GM18868 (cell line): Measurements from ENCODE around the gene PITHD1.
"Not testable (repeated sequence)": the region's sequence is repeated elsewhere in the genome, so short reads cannot be mapped to it uniquely, and the experiment has no call there.

Experiments used
- ATAC-seq: cut with Tn5 transposase; IDR thresholded peaks from one replicate; pipeline ENCODE4 v1.9.1; 2021; ENCODE audit warnings: mild to moderate bottlenecking, moderate library complexity; ENCODE audit not compliant: unreplicated experiment

PITHD1 gene

GRCh38 chr1:23797478-23798448 lies 19.5 kb downstream of the PITHD1 start:
- no peak for ATAC-seq

DNA sequence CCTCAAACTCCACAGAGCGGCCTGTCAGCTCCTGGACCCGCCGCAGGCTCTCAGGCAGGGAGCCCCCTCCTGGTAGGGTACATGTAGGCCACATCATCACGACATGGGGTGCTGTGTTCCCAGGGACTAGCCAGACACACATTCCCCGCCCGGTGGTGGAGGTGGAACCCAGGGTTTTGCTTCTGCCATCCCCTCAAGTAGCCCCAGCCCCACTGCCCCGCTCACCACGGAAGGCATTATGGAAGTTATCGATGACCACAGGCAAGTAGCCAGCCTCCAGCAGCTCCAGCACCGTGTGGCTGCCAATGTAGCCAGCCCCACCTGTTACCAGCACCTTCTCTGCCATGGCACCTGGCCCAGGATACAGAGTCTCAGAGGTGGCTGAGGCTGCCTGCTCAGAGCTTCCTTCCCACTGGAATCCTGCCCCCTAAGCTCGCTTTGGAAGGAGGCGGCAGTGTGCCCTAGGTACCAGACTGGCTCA lies 20.5 kb downstream of the PITHD1 start:
- ATAC-seq, result no peak

GRCh38 chr1:23799255-23799569 lies 21.0 kb downstream of the PITHD1 start:
- ATAC-seq, result no peak

GRCh38 chr1:23799570-23800399 lies 21.6 kb downstream of the PITHD1 start:
- no peak for ATAC-seq

GRCh38 chr1:23800400-23801337 lies 22.5 kb downstream of the PITHD1 start, which contains the start of gene GALE:
Gene GALE (minus strand): TSS chr1:23800754. CDS start chr1:23799007, 1,747 bp downstream.
- ATAC-seq, result peak; percentile 79

DNA sequence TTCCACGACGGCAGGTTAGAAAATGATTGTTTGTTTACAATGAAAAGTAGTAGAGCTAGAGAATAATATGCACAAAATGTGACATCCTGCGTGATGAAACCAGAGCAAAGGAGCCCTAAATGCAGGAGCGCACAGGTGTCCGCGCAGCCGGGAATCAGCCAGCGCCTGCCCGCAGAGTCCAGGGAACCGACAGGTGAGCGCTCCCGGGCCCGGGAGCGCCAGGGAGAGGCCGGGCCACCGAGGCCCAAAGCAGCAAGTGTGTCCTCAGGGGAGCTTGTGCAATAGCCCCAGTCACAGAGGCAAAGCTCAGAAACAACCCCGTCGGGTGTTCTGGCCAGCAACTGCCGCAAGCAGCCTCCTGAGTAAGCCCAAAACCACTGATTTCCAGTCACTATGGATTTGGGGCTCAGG lies 23.1 kb downstream of the PITHD1 start:
- no peak for ATAC-seq

GRCh38 chr1:23801876-23802275 lies 23.7 kb downstream of the PITHD1 start:
- ATAC-seq, result no peak

- ATAC-seq, result not testable (repeated sequence)
Observed at GRCh38 chr1:23802809-23803342, 24.7 kb downstream of the PITHD1 start.

DNA sequence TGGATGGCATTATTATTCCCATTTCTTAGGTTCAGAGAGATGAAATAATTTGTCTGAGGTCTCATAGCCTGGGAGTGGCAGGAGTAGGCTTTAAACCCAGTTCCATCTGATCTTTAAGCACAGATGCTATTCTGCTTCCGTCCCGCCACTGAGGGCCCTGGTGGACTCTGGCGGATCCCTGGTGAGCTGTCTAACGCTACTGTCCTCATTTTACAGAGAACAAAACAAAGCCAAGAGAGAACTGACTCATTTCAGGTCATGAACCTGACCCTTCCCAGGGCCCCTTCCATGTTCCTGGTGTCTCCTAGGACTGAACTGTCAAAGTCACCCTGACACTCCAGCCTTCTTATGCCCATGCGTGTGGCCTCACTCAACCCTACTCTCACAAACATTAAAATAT lies 25.5 kb downstream of the PITHD1 start:
- ATAC-seq, result no peak

DNA sequence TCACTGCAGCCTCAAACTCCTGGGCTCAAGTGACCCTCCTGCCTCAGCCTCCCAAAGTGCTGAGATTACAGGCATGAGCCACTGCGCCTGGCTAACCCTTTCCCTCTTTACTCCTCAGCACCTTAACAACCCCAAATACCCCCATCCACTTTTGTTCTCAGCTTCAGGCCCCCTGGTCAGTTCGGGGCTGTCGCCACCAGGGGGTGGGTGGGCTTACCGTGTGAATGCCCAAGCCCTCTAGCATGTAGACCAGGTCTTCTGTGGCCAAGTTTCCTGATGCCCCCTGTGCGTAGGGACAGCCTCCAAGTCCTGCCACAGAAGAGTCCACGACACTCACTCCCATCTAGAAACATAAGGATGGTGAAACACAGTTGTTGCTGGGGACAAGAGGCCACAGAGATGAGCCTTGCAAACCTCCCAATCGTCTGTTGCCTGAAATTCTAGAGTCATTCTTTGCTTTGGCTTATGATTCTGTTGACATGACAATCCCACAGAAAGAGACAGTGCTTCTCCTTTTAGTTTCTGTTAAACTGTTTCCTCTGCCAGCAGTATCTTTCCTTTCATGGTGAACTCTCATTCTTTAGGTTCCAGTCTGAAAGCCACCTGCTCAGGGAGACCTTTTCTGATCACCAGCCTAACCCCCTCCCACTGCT lies 26.1 kb downstream of the PITHD1 start:
- ATAC-seq, result no peak

- no peak for ATAC-seq
Observed at GRCh38 chr1:23805025-23805424, 26.8 kb downstream of the PITHD1 start.

- ATAC-seq, result no peak
Observed at GRCh38 chr1:23806280-23806679, 28.1 kb downstream of the PITHD1 start.

DNA sequence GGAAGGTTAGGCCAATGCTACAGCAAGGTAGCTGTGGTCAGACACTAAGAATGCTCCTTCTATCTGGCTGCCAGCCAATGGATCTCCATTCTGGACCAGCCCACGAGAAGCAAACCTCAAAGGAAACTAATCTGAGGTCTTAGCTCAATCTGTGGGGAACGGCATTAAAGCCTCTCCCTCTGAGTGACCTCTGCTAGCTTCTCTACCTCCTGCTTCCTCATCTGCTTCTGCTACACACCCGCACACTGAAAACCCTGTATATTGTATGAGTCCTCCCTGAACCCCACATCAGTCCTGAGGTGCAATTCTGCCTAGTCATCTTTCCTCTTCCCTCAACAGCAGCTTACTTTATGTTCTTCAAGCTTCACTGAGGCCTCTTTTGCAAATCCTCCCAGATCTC lies 29.2 kb downstream of the PITHD1 start:
- no peak for ATAC-seq

DNA sequence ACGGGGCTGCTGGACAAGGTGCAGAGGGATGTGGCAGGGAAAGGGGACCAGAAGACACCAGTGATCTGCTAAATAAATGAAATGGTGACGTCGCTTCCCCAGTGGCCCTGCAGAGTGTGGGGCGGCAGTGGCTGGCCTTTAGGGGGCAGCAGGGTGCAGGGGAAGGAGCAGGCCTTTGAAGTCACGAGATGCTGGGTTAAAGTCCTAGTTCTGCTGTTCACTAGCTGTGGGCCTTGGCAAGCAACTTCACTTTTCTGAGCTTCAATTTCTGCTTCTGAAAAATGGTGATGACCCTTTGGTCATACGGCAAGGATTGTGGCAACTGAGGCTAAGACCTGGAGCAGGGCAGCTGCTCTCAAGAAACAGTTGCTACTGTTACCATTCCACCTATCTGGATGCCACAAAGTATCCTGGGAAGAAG lies 31.5 kb downstream of the PITHD1 start:
- ATAC-seq, result no peak

DNA sequence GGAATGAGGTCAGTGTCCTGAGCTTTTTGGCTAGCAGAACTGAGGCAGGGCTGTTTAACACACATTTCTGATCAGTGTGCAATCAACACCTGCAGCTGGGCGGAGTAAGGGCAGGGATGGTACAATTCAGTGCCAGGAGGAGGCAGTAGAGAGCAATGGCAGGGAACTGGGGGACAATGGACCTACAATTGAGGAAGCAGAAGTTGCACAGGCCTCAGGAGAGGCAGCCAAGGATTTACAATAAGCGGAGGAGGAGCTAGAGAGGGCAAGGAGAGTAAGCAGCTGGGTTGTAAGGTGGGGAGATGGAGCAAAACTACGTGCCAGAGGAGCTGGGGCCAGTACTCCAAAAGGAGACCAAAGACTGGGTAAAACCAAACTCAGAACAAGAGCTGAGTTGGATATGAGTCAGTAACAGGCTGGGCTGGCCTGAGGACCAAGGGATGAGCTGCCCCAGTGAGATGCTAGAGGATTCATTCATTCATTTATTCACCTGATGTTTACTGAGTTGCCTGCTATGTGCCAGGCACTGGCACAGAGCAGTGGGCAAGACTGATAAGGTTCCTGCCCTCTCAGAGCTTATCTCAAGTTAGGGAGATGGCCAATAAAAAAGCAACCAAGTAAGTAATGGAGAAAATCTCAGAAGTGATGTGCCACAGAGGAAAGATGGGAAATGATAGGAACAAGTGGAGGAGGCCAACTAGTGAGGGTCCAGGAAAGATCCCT lies 32.8 kb downstream of the PITHD1 start:
- ATAC-seq, result peak; percentile 55

- ATAC-seq, result no peak
Observed at GRCh38 chr1:23814016-23814415, 35.8 kb downstream of the PITHD1 start.

- no peak for ATAC-seq
Observed at GRCh38 chr1:23816361-23816760, 38.1 kb downstream of the PITHD1 start.

DNA sequence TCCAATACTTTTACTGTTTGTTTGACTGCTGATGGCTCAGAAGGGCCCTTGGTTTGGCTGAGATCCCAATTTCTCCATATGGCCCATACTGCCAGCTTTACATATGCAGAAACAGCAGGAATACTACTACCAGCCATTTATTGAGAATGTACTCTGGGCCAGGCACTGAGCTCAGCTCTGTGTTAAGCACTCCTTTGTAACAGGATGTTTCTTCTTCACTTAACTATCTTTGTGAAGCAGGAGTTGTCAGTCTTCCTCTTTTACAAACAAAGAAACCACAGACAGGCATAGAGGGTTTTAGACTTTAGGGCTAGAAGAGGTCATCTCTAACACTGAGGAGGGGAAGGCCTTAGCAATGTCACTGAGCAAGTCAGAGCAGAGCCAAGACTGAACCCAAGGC lies 38.7 kb downstream of the PITHD1 start:
- no peak for ATAC-seq

GRCh38 chr1:23817633-23818032 lies 39.4 kb downstream of the PITHD1 start:
- ATAC-seq, result no peak
